ENCODE data around the gene ARHGEF11.
"Not testable (repeated sequence)": the region's sequence is repeated elsewhere in the genome, so short reads cannot be mapped to it uniquely, and the experiment has no call there.

The ARHGEF11 gene, protein sequence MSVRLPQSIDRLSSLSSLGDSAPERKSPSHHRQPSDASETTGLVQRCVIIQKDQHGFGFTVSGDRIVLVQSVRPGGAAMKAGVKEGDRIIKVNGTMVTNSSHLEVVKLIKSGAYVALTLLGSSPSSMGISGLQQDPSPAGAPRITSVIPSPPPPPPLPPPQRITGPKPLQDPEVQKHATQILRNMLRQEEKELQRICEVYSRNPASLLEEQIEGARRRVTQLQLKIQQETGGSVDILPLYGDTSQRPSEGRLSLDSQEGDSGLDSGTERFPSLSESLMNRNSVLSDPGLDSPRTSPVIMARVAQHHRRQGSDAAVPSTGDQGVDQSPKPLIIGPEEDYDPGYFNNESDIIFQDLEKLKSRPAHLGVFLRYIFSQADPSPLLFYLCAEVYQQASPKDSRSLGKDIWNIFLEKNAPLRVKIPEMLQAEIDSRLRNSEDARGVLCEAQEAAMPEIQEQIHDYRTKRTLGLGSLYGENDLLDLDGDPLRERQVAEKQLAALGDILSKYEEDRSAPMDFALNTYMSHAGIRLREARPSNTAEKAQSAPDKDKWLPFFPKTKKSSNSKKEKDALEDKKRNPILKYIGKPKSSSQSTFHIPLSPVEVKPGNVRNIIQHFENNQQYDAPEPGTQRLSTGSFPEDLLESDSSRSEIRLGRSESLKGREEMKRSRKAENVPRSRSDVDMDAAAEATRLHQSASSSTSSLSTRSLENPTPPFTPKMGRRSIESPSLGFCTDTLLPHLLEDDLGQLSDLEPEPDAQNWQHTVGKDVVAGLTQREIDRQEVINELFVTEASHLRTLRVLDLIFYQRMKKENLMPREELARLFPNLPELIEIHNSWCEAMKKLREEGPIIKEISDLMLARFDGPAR (N-terminal part only)

DNA sequence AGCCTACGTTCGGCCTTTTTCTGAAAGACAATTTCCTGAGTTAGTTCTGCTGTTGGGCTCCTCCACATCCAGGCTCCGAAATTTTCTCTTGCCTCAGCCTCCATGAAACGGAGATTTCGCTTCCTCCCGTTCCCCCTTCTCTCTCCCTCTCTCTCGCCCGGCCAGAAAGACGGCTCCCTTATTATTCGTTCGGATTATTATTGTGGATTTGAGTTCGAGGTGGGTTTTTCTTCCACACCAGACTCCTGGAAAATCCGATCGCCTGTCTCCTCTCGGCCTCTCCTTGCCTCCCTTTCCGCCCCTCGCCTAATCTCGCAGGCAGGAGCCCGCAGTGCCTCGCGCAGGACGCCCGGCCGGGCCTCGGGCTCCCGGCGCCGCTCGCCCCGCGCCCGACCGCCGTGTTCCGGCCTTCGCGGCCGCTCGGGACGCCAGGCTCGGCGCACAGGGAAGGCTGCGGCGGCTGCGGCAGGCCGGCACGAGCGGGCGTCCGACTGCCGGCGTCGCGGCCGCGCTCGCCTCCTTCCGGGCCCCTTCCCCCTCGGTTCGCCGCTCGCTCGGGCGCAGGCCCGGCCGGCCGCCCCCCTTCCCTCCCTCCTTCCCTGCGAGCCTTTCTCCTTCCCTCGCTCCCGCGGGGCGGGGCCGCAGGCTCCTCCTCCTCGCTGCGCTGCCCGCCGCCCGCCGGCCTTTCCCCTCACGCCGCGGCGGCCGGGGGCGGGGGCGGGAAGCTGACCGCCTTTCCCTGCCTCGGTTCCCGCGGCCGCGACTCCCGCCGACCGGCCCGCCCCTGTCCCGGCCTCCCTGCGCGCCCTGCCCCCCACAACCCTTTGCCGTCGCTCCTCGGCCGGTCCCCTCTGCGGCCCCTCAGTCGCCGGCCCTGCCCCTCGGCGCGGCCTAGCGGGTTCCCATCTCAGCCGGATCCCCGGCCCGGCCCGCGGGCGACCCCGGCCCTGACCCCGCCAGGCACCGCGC is at the start of gene ARHGEF11:
Gene ARHGEF11, minus strand, starts transcription at position 493 of the 969 bp plus-strand sequence. CDS start 1,412 bp downstream, outside the sequence.
- DNase-seq: peak; percentile 24

DNA sequence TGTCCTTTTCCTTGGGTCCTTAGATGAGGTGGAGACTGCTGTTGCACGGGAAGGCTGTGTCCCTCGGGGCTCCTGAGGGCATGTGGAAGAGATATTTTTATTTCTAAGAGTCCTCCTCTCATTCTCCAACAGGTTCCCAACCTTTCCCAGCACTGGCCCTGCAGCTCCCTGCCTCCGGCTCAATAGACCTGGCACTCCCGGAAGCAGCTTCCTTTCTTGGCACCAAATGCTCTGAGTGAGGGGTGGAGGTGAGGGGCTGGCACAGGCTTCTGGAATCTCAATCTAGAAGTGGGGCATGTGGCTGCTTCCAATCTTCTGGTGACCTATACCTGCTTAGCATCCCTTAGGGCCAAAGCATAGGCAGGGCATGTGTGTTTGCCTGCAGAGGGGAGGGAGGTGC is 49.5 kb upstream of the ARHGEF11 start:
- DNase-seq: no peak

DNA sequence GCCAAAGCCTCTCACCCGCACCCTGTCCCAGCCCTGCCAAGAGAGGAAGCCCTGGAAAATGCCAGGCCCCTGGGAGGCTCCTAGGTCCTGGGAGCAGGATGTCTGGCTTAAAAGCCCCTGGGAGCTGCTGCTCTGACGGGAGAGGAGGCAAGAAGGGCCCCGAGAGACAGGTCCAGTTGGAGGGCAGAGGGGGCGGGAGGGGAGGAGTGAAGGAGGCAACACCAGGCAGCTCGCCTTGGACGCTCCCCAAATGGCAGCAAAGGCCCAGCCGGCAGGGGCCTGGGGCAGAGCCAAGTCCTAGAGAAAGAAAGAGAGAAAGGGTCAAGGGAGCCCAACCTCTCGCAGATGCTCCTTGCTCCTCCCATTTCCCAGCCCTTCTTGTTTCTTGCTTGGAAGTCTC is 47.3 kb upstream of the ARHGEF11 start:
- DNase-seq: no peak

DNA sequence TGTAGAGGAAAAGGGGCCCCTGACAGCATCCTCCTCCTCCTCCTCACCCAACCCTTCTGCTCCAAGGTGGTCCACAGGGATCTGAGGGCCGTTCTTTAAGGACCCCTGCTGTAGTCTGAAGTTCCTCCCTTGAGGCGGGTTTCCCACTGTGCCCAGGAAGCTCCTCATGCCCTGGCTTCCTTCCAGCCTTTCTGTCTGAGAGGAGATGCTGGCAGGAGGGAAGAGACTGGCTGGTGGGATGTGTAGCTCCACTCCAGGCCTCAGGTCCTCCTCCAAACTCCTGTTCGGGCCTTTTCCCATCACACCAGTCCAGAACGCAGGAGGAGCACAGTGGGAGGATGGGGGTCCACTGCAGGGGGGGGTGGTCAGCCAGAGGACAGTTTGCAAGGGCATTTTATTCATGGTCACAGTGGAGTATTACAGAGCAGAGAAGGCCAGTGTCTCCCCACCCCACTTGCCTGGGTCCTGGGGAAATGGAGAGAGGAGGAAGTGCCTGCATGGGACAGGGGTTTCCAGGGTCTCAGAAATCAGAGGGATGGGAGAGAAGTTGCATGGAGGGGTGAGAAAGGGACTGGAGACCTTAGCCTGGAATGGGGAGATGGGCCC is 46.2 kb upstream of the ARHGEF11 start:
- no peak for DNase-seq

DNA sequence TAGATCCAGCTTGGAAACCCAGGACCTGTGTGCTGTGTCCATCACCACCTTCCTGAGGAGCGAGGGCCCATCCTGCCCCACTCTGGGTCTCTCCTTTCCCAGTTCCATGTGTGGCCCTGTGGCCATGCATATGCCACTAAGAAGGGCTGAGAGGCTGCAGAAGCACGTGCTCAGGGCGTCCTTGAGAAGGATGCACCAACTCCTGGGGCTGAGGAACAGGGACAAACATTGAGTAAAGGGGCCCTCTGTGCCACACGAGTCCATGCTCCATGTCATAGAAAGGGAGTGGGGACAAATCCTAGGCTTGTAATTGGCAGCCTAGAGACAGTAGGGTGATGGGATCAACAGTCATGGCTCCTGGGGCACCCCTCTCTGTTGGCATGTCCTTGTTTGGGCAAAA is 45.6 kb upstream of the ARHGEF11 start:
- no peak for DNase-seq

DNA sequence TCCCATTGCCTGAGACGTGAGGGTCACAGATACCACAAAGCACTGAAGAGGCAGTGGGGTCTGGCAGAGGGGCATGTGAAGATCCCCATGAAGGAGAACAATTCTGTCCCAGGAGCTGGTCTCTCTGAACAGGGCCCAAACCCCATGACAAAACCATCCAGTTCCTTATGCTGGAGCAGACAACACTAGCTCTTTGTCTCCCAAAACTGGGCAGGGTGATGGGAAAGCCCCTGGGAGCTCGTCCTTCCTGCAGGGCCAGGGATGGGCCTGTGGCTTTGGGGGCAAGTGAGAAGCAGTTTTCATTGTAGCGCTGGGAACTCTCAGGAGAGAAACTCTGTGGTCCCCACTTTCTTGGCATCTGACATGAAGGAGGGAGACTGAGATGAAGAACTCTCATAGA is 45.2 kb upstream of the ARHGEF11 start:
- no peak for DNase-seq

DNA sequence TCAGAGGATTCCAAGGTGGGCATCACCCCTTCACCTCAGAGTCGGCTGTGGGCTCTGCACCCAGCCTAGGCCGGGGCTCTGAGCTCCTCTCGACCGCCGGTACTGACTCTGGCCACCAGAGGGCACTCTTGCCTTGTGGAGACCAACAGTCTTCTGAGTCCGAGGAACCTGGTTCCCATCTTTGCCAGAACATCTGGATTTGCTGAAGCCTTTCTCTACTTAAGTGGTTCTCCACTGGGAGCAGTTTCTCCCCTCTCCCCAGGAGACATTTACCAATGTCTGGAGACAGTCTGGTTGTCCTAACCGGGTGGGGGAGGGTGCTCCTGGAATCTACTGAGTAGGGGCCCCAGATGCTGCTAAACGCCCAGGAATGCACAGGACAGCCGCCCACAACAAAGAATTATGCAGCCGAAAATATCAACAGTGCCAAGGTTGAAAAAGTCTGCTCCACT is 44.7 kb upstream of the ARHGEF11 start:
- peak; percentile 93 for DNase-seq

DNA sequence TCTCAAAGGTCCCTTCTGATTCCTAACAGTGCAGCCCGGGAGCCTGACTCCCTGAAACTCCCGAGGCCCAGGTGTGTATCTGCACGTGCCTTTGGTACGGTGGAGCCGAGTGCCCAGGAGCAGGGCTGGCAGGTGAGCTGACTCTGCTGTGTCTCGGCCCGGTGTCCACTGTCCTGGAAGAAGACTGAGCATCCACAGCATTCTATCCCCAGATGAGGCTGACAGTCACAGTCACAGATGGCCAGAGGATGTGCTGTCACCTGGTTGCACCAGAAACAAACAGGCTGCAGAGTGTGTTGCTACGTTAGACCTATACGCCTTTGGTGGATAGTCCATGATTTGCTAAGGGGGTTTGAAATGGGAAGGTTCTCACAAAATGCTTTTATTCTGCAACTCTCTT is 44.2 kb upstream of the ARHGEF11 start:
- DNase-seq: no peak

DNA sequence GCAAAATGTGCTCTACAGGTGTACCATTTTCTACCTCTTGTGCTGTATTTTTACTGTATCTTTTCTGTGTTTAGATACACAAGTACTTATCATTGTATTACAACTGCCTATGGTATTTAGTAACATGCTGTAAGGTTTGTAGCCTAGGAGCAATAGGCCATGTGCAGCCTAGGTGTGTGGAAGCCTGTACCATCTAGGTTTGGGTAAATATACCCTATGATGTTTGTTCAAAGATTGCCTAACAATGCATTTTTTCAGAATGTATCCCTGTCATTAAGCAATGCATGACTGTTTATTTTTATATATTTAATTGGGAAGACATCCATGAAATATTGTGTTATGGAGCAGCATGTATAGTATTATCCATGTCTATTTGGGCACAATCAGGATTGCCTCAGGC is 43.1 kb upstream of the ARHGEF11 start:
- no peak for DNase-seq

DNA sequence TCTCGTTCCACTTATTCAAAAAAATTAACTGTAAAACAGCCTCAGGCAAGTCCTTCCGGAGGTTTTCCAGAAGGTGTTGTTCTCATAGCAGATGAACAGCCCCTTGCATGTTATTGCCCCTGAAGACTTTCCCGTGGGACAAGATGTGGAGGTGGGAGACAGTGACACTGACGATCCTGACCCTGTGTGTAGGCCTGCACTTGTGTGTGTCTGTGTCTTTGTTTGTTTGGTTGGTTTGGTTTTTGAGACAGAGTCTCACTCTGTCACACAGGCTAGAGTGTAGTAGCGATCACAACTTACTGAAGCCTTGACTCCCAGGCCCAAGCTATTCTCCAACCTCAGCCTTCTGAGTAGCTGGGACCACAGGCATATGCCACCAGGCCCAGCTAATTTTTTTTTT is 41.5 kb upstream of the ARHGEF11 start:
- DNase-seq: no peak

DNA sequence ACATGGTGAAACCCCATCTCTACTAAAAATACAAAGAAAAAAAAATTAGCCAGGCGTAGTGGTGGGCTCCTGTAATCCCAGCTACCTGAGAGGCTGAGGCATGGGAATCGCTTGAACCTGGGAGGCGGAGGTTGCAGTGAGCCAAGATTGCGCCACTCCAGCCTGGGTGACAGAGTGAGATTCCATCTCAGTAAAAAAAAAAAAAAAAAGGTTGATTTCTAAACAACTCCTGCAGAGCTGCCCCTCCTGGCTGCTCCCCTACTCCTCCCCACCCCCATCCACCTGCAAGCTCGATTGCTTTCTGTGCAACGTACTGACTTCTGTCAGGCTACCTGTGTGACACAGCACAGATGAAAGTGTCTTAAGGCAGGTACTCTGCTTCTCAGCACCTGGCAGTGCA is 40.8 kb upstream of the ARHGEF11 start:
- no peak for DNase-seq

DNA sequence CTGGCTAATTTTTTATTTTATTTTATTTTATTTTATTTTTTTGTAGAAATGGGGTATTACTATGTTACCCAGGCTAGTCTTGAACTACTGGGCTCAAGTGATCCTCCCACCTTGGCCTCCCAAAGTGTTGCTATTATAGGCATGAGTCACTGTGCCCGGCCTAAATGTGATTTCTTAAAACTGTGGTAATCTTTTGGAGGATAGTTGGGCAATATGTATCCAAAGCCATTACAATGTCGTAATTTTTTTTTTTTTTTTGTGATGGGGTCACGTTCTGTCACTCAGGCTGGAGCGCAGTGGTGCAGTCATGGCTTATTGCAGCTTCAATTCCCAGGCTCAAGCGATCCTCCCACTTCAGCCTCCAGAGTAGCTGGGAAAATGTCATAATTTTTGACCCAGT is 39.9 kb upstream of the ARHGEF11 start:
- DNase-seq: no peak

DNA sequence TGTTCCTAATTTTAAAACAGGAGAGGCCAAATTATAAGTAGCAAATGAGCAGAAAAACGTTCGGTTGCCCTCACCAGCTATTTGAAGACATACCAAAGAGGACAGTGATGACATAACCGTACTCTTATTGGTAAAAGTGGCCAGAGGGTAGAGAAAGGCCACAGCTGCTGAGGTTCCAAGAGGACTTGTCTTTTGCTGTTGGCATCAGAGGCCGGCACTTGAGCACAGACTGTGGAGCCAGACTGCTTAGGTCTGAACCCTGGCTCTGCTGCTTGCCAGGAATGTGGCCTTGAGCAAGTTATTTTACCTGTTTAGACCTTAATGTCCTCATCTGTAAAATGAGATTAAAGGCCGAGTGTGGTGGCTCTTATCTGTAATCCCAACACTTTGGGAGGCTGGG is 39.2 kb upstream of the ARHGEF11 start:
- DNase-seq: no peak

DNA sequence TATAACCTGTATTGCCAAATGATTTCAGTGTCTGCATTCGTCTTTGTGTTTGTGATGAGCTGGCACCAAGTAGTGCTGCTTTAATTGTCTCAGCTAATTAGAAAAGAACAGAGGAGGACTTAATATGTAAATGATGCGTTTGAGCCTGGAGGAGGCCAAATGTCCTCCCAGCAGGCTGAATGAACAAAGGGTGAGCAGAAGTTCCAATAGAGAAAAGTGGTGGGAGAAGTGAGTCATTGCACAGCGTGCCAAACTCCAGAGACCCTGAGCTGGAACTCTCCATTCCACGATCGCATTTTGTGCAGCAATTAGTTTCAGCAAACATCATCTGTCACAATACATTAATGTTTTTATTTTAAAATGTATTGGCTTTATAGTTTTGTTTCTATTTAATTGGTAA is 36.2 kb upstream of the ARHGEF11 start:
- no peak for DNase-seq

DNA sequence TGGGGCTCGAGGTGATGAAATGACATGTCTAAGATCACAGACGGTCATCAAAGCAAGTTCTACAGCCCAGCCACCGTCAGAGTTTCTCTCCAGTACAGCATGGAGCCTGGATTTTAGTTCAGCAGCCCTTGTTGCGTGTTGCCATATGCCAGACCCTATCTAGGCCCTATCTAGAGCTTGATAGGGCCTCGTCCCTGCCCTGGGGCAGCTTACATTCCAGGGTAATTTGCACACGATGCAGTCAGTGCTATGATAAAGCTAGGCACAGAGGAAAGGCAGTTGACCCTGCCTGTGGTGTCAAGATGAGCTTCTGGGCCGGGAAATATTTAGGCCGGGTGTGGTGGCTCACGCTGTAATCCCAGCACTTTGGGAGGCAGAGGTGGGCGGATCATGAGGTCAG is 35.2 kb upstream of the ARHGEF11 start:
- DNase-seq: no peak

DNA sequence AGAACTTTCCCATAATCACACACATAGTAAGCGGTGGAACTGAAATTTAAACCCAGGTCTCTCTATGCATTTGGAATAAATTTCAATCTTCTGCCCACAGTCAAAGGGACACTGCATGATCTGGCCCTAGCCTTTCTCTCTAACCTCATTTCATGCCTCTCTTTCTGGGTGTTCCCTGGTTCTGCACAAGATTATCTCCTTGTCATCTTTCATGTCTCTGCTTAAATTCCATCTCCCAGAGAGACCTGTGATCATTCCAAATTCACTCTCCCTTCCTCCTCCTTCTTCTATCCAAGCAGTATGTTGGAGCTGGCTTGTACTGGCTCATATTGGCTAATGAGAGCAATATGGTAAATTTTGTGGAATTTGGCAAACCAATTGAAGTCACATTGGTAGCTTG is 31.9 kb upstream of the ARHGEF11 start:
- DNase-seq: no peak

DNA sequence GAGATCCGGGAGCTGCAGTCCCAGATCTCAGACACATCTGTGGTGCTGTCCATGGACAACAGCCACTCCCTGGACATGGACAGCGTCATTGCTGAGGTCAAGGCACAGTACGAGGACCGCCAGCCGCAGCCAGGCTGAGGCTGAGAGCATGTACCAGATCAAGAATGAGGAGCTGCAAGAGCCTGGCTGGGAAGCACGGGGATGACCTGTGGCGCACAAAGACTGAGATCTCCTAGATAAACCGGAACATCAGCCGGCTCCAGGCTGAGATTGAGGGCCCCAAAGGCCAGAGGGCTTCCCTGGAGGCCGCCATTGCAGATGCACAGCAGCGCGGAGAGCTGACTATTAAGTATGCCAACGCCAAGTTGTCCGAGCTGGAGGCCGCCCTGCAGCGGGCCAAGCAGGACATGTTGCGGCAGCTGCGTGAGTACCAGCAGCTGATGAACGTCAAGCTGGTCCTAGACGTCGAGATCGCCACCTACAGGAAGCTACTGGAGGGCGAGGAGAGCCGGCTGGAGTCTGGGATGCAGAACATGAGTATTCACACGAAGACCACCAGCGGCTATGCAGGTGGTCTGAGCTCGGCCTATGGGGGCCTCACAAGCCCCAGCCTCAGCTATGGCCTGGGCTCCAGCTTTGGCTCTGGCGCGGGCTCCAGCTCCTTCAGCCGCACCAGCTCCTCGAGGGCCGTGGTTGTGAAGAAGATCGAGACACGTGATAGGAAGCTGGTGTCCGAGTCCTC is 28.6 kb upstream of the ARHGEF11 start:
- DNase-seq: peak; percentile 60

DNA sequence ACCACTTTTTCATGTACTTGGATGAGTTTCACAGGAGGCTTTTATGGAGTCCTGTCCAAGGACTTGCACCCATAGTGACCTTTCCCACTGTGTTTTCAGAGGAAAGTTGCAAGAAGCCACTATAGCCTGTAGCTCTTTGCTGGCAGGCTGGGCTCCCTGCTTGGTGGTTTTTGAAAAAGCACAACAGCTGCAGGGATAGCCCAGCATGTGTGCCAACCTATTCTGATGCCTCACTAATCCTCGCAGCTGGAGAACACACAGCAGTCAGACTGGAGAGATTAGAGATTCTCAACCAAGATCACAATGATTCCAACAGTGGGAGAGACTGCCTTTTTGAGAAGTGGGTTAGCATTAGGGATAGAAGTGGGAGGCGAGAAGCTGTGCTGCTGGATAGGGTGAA is 24.1 kb upstream of the ARHGEF11 start:
- no peak for DNase-seq

DNA sequence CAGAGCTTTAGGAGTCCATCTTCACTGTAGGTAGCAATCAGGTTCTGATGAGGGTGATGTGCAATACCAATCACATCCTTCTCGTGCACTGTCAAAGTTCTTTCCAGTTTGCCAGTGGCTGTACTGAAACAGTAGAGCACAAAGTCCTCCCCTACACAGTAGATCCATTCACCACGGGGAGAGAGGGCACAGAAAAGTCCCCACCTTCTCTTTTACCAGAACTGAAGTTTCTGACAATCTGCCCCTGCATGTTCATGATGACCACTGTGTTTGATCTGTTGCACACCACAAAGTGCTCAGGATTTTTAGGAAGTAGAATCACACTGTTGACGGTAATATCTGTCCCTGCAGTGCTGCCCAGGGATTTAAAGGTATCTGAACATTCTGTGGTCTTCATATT is 13.7 kb upstream of the ARHGEF11 start:
- not testable (repeated sequence) for DNase-seq

DNA sequence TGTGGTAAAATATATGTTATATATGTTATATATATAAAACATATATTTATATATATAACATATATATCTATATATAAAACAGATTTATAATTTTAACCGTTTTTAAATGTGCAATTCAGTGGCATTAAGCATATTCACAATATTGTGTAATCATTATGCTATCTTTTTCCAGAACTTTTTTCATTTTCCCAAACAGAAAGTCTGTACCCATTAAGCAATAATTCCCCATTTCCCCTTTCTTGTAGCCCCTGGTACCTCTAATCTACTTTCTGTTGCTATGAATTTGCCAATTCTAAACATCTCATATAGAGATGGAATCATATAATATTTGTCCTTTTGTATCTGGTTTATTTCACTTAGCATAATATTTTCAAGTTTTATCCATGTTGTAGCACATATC is 10.7 kb upstream of the ARHGEF11 start:
- DNase-seq: no peak

DNA sequence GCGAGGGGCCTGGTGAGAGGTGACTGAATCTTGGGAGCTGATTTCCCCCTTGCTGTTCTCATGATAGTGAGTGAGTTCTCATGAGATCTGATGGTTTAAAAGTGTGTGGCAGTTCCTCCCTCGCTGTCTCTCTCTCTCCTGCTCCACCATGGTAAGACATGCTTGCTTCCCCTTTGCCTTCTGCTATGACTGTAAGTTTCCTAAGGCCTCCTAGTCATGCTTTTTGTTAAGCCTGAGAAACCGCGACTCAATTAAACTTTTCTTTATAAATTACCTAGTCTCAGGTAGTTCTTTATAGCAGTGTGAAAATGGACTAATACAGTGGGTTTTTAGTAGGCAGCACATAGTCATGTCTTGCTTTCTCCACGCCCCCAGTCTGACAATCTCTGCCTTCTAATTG is 10.2 kb upstream of the ARHGEF11 start:
- not testable (repeated sequence) for DNase-seq

DNA sequence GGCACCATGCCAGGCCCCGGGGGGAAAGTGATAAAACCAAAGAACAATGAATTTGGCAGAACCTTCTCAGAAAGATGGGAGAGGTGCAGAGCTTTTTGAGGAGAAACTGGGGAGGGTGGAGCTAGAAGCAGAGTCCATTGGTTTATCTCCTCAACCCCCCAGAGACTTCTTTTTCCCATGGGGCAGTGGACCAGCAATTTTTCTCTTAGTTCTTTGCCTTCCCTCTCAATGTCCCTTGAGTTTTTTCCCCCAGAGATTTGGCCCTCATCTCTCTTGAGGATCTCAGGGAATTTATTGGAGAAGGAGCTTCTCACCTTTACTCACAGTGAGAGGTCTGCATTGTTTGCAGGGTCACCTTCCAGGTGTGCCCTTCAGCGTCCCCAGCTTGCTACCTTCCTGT is 5.3 kb upstream of the ARHGEF11 start:
- no peak for DNase-seq

All from activated CD4-positive, alpha-beta T cell treated with anti-CD3 and anti-CD28 coated beads for 48 hours (primary cell).